CD4-positive, alpha-beta T cell (primary cell): Measurements from ENCODE around the gene CDK5R1. TPM values are rescaled to one million over a fixed set of nuclear protein-coding genes. Genes with fewer than 3 reads are reported as not detected.

Experiments used
- ATAC-seq: fragments of 200-7000 bp; cut with Tn5 transposase; one replicate; pipeline ENCODE4 v1.10.0; 2022; ENCODE audit warnings: mild to moderate bottlenecking; ENCODE audit not compliant: poor library complexity
- CTCF ChIA-PET: fragments of 350-600 bp; sonication (Branson Sonifier 250); formaldehyde crosslinking; loops from one replicate; lab custom pipeline; 2021; ENCODE audit warnings: antibody characterized with exemption, inconsistent platforms; lab: Charles Lee
- POLR2A ChIA-PET: fragments of 350-600 bp; sonication (Branson Sonifier 250); formaldehyde crosslinking; loops from one replicate; lab custom pipeline; 2021; ENCODE audit warnings: antibody characterized with exemption, inconsistent platforms; lab: Charles Lee
- DNase-seq, 14 experiments: peaks; one replicate each; pipeline ENCODE4 v3.0.0-alpha.2; 2013 to 2020; ENCODE audit warnings: mixed read lengths in 2 of 14
- H3K27ac ChIP-seq, 2 donors: one replicate each; pipeline versions ENCODE4 v1.5.1 to v1.7.0; 2013; ENCODE audit warnings: low read length in 2 of 2, low read depth in 1 of 2, mild to moderate bottlenecking in 1 of 2
- H3K27me3 ChIP-seq, 2 experiments: 1 replicate in 1 of 2; 2 replicates in 1 of 2; pipeline versions ENCODE4 v1.6.1 to v1.7.0; 2013; ENCODE audit warnings: low read length in 2 of 2, control low read depth in 1 of 2, mild to moderate bottlenecking in 1 of 2, moderate library complexity in 1 of 2; ENCODE audit not compliant: insufficient read depth in 2 of 2, control insufficient read depth in 1 of 2
- H3K36me3 ChIP-seq: one replicate; pipeline ENCODE4 v1.6.1; 2013; ENCODE audit warnings: low read length, control low read depth; ENCODE audit not compliant: insufficient read depth
- H3K4me1 ChIP-seq: one replicate; pipeline ENCODE4 v1.6.1; 2013; ENCODE audit warnings: low read length, control low read depth; ENCODE audit not compliant: insufficient read depth
- H3K4me3 ChIP-seq: one replicate; pipeline ENCODE4 v1.5.1; 2013; ENCODE audit warnings: mild to moderate bottlenecking, low read length, moderate library complexity
- H3K9me3 ChIP-seq, 2 experiments: 1 replicate in 1 of 2; 2 replicates in 1 of 2; pipeline versions ENCODE4 v1.6.1 to v1.7.0; 2013; ENCODE audit warnings: low read length in 2 of 2, mild to moderate bottlenecking in 2 of 2, control low read depth in 1 of 2, moderate library complexity in 1 of 2; ENCODE audit not compliant: control insufficient read depth in 1 of 2, insufficient read depth in 1 of 2
- H3K27ac Mint-ChIP-seq: one replicate; pipeline ENCODE4 v1.8.0; 2020; ENCODE audit warnings: mixed read lengths
- H3K27me3 Mint-ChIP-seq: one replicate; pipeline ENCODE4 v1.8.0; 2021; ENCODE audit warnings: mixed read lengths
- H3K36me3 Mint-ChIP-seq: one replicate; pipeline ENCODE4 v1.8.0; 2021; ENCODE audit warnings: low read depth, mixed read lengths
- H3K4me1 Mint-ChIP-seq: one replicate; pipeline ENCODE4 v1.8.0; 2021; ENCODE audit warnings: low read depth, mixed read lengths
- H3K4me3 Mint-ChIP-seq: one replicate; pipeline ENCODE4 v1.8.0; 2020; ENCODE audit warnings: mild to moderate bottlenecking, mixed read lengths
- H3K9me3 Mint-ChIP-seq: one replicate; pipeline ENCODE4 v1.8.0; 2020; ENCODE audit warnings: mixed read lengths
- CTCF ChIP-seq: fragments of 200-600 bp; IDR thresholded peaks from one replicate; pipeline ENCODE4 v1.8.0; 2022; ENCODE audit warnings: antibody characterized with exemption, mild to moderate bottlenecking
- intact Hi-C, 2 experiments: fragments of 100-400 bp; cut with DNase I in 1 of 2; cut with micrococcal nuclease in 1 of 2; formaldehyde crosslinking; loops; one replicate each; pipeline versions ENCODE4 v1.15.1 to v1.9.0; 2023 to 2025; cut with DNase I, micrococcal nuclease
- total RNA-seq, 174 experiments: library from RNA in 2 of 174; stranded (reverse) in 2 of 174; gene quantifications; one replicate each; pipeline ENCODE4 v1.2.3 and lab custom pipeline; 2021 to 2026

CDK5R1 gene
- total RNA-seq, 2 experiments from 2014 or later: 21.7 to 22.5 TPM

- DNase-seq: no peak
- TF ChIP-seq CTCF: no peak
- ChIA-PET CTCF (interaction anchor here (1.0 to 2.2 kb wide), 5 partner anchors 9 to 352 kb away, joined by 3 to 15 read pairs (median 5); partner anchors contain the start of gene CDK5R1), POLR2A (interaction anchor here (2.8 to 4.0 kb wide), 2 partner anchors 37 to 42 kb away, joined by 13 to 44 read pairs; partner anchors contain the start of gene CDK5R1)
- Mint-ChIP-seq H3K27ac (no peak overlapping the region), H3K4me1 (peaks cover 53% of the 10 kb centered on the region), H3K36me3 (no peaks in the 10 kb centered on the region), H3K9me3 (no peaks in the 10 kb centered on the region), H3K4me3 (no peak overlapping the region), H3K27me3 (no peaks in the 10 kb centered on the region)
- Histone ChIP-seq H3K4me3 (no peak overlapping the region), H3K27me3 (no peaks in the 10 kb centered on the region), H3K27ac (no peak overlapping the region), H3K4me1 (peaks cover 44% of the 10 kb centered on the region), H3K36me3 (no peaks in the 10 kb centered on the region), H3K9me3 (no peaks in the 10 kb centered on the region)
- intact Hi-C loops: loop anchor here in 1 of 2 experiments (5.0 kb wide), 2 partner anchors 37 to 82 kb away; no protein-coding TSS in a partner anchor
- ATAC-seq: no peak
These were observed 38.3 kb downstream of the CDK5R1 start for GRCh38 chr17:32525122-32525521.

- Mint-ChIP-seq H3K4me3 (no peak overlapping the region), H3K9me3 (no peaks in the 10 kb centered on the region), H3K4me1 (peaks cover 40% of the 10 kb centered on the region), H3K27me3 (no peaks in the 10 kb centered on the region), H3K36me3 (no peaks in the 10 kb centered on the region), H3K27ac (no peak overlapping the region)
- no peak for DNase-seq
- Histone ChIP-seq H3K36me3 (no peaks in the 10 kb centered on the region), H3K27me3 (no peaks in the 10 kb centered on the region), H3K27ac (no peak overlapping the region), H3K4me1 (peaks cover 34% of the 10 kb centered on the region), H3K9me3 (no peaks in the 10 kb centered on the region), H3K4me3 (no peak overlapping the region)
- POLR2A ChIA-PET: interaction anchor here (3.1 kb wide), 1 partner anchor 40 kb away, joined by 19 read pairs; the partner anchor contains the start of gene CDK5R1
- no peak for ATAC-seq
- TF ChIP-seq CTCF: no peak
- CTCF ChIA-PET: no interaction called here
- intact Hi-C loops: loop anchor here in 1 of 2 experiments (5.0 kb wide), 2 partner anchors 35 to 80 kb away; no protein-coding TSS in a partner anchor
These were observed 40.4 kb downstream of the CDK5R1 start for GRCh38 chr17:32527146-32527545.

GRCh38 chr17:32528825-32529224 is 42.0 kb downstream of the CDK5R1 start:
- Mint-ChIP-seq H3K27ac (peak overlapping the region; percentile 0), H3K4me1 (peaks cover 24% of the 10 kb centered on the region), H3K27me3 (no peaks in the 10 kb centered on the region), H3K36me3 (no peaks in the 10 kb centered on the region), H3K9me3 (no peaks in the 10 kb centered on the region), H3K4me3 (no peak overlapping the region)
- peaks cover 24% of the 10 kb centered on the region for H3K4me1 ChIP-seq
- no peaks in the 10 kb centered on the region for H3K36me3 ChIP-seq
- DNase-seq: peak in 3 of 14 experiments; percentile 36 to 56 (median 54)
- intact Hi-C loops: loop anchor here in 1 of 2 experiments (5.0 kb wide), 2 partner anchors 33 to 78 kb away; no protein-coding TSS in a partner anchor
- H3K4me3 ChIP-seq: no peak overlapping the region
- H3K9me3 ChIP-seq: no peaks in the 10 kb centered on the region
- ChIA-PET CTCF (interaction anchor here (1.2 to 1.3 kb wide), 2 partner anchors 42 to 45 kb away, joined by 3 read pairs; partner anchors contain the start of gene CDK5R1), POLR2A (interaction anchor here (3.1 kb wide), 1 partner anchor 42 kb away, joined by 19 read pairs; the partner anchor contains the start of gene CDK5R1)
- TF ChIP-seq CTCF: no peak
- H3K27ac ChIP-seq: peak overlapping the region in 1 of 2 donors; percentile 55
- ATAC-seq: peak; percentile 53
- no peaks in the 10 kb centered on the region for H3K27me3 ChIP-seq
